Naive thymus-derived CD8-positive, alpha-beta T cell (primary cell): ENCODE measurements around the gene PDCD1. TPM values are rescaled to one million over a fixed set of nuclear protein-coding genes. Genes with fewer than 3 reads are reported as not detected.

Experiments used
- ATAC-seq, 2 donors: fragments of 150-1000 bp; cut with Tn5 transposase in 1 of 2; sonication (Bioruptor Pico), chemical (Tn5 transposase) in 1 of 2; 1 replicate in 1 of 2; 2 replicates in 1 of 2; pipeline ENCODE4 v1.10.0; 2021; ENCODE audit warnings: mild to moderate bottlenecking in 2 of 2, moderate library complexity in 2 of 2
- POLR2A ChIA-PET: fragments of 350-600 bp; sonication (Branson Sonifier 250); formaldehyde crosslinking; loops from one replicate; lab custom pipeline; 2021; ENCODE audit warnings: antibody characterized with exemption; lab: Charles Lee
- DNase-seq, 10 donors: peaks; one replicate each; pipeline versions ENCODE4 v3.0.0 to v3.0.0-alpha.2; 2020 to 2022
- H3K27ac Mint-ChIP-seq, 10 donors: one replicate each; pipeline ENCODE4 v1.8.0; 2020 to 2022; ENCODE audit warnings: mild to moderate bottlenecking in 10 of 10, mixed read lengths in 10 of 10, moderate library complexity in 4 of 10, inconsistent platforms in 1 of 10
- H3K27me3 Mint-ChIP-seq, 5 donors: one replicate each; pipeline ENCODE4 v1.8.0; 2021 to 2022; ENCODE audit warnings: mixed read lengths in 5 of 5
- H3K36me3 Mint-ChIP-seq, 3 donors: one replicate each; pipeline ENCODE4 v1.8.0; 2020 to 2022; ENCODE audit warnings: mixed read lengths in 3 of 3, mild to moderate bottlenecking in 2 of 3, inconsistent platforms in 1 of 3
- H3K4me1 Mint-ChIP-seq, 4 donors: one replicate each; pipeline ENCODE4 v1.8.0; 2021 to 2022; ENCODE audit warnings: mixed read lengths in 4 of 4
- H3K4me3 Mint-ChIP-seq, 10 donors: one replicate each; pipeline ENCODE4 v1.8.0; 2020 to 2022; ENCODE audit warnings: mild to moderate bottlenecking in 10 of 10, mixed read lengths in 10 of 10, moderate library complexity in 6 of 10, inconsistent platforms in 1 of 10
- H3K9me3 Mint-ChIP-seq, 9 donors: one replicate each; pipeline ENCODE4 v1.8.0; 2020 to 2022; ENCODE audit warnings: mixed read lengths in 9 of 9, mild to moderate bottlenecking in 3 of 9, inconsistent platforms in 1 of 9, moderate library complexity in 1 of 9
- polyA plus RNA-seq, 3 donors: library from polyadenylated mRNA; unstranded; fragments of 300-500 nt; fragmentation: Illumina TruSeq; gene quantifications; one replicate each; pipeline ENCODE4 v1.2.3, GENCODE V29; 2021
- total RNA-seq, 8 experiments: library from RNA in 2 of 8; stranded (reverse) in 2 of 8; gene quantifications; one replicate each; pipeline ENCODE4 v1.2.3 and lab custom pipeline; 2021 to 2026

PDCD1 gene
- total and polyA plus RNA-seq, 5 experiments from 2014 or later, result 0.15 to 6.0 (median 0.47) TPM

GRCh38 chr2:241873081-241873802 lies 14.5 kb upstream of the PDCD1 start:
- no peak for ATAC-seq
- Mint-ChIP-seq H3K27ac (no peak overlapping the region), H3K4me1 (peaks cover 12 to 32% (median 24%) of the 10 kb centered on the region in 4 donors), H3K27me3 (no peaks in the 10 kb centered on the region), H3K9me3 (no peaks in the 10 kb centered on the region), H3K36me3 (no peaks in the 10 kb centered on the region), H3K4me3 (no peak overlapping the region)
- POLR2A ChIA-PET, result interaction anchor here (0.7 kb wide), 1 partner anchor 27 kb away, joined by 3 read pairs; no protein-coding TSS in a partner anchor
- no peak for DNase-seq

DNA sequence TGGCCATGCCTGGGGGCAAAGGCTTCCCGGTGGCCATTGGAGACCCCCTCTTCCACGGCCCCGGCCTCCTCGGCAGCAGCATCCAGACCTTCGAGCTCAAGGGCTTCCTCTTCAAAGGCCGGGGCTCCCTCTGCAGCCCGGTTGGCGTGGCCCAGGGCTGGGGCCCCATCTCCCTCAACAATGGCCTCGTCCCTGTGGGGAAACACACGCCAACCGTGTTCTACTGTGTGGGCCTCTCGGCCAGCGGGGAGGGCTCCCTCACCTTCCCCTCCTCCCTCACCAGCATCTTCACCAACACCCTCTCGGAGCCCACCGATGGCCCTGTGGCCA lies 13.6 kb upstream of the PDCD1 start:
- no peak overlapping the region for H3K4me3 Mint-ChIP-seq
- H3K9me3 Mint-ChIP-seq, result no peaks in the 10 kb centered on the region
- DNase-seq, result no peak
- H3K27me3 Mint-ChIP-seq, result no peaks in the 10 kb centered on the region
- H3K36me3 Mint-ChIP-seq, result no peaks in the 10 kb centered on the region
- POLR2A ChIA-PET, result no interaction called here
- H3K4me1 Mint-ChIP-seq, result peaks cover 15 to 41% (median 31%) of the 10 kb centered on the region in 4 donors
- peak overlapping the region in 2 of 10 donors; percentile 25 to 62 for H3K27ac Mint-ChIP-seq
- ATAC-seq, result no peak

DNA sequence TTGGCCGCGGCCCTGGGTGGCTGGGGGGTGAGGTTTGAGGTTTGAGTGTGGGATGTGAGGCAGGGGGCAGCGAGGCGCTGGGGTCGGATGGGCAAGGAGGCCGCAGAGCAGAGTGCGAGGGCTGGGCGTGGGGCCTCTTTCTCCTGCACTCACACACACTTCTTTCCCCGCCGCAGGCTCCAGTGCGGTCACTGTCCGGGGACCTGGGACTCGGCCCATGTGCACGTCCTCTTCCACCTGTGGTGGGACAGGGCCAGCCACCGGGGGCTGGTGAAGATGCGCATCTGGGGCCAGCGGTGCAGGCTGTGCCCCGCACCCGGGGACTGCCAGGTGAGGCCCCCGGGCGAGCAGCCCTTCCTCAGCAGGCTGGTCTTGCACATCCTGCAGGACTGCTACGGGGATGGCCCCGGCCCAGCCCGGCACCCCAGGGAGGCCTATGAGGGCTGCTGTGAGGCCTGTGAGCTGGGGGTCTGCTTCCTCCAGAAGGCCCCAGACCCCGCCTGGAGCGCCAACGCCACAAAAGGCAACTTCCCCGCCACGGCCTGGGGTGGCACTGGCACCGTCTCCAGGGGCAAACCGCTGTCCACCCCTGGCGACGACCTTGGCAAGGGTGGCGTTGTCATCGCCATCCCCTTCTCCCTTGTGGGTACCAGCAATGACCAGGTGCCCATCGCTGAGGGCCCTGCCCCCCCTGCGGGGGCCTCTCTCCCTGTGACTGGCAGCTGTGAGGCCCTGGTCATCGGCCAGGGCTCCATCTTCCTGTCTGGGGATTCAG lies 13.0 kb upstream of the PDCD1 start:
- no peak for ATAC-seq
- DNase-seq, result no peak
- Mint-ChIP-seq H3K4me3 (peak overlapping the region in 8 of 10 donors; percentile 46 to 77 (median 57)), H3K27me3 (no peaks in the 10 kb centered on the region), H3K9me3 (no peaks in the 10 kb centered on the region), H3K27ac (peak overlapping the region in 8 of 10 donors; percentile 19 to 95 (median 82)), H3K4me1 (peaks cover 15 to 47% (median 34%) of the 10 kb centered on the region in 4 donors), H3K36me3 (no peaks in the 10 kb centered on the region)
- POLR2A ChIA-PET, result interaction anchor here (1.7 kb wide), 1 partner anchor 9 kb away, joined by 4 read pairs; no protein-coding TSS in a partner anchor

- ATAC-seq (peak; percentile 36 to 37), DNase-seq (peak in 4 of 10 donors; percentile 39 to 68 (median 58))
- POLR2A ChIA-PET, result interaction anchor here (1.7 kb wide), 1 partner anchor 10 kb away, joined by 4 read pairs; no protein-coding TSS in a partner anchor
- no peaks in the 10 kb centered on the region for H3K36me3 Mint-ChIP-seq
- H3K4me3 Mint-ChIP-seq, result peak overlapping the region in 9 of 10 donors; percentile 42 to 77 (median 56)
- H3K27ac Mint-ChIP-seq, result peak overlapping the region; percentile 19 to 95 (median 72)
- peaks cover 16 to 48% (median 37%) of the 10 kb centered on the region in 4 donors for H3K4me1 Mint-ChIP-seq
- H3K9me3 Mint-ChIP-seq, result no peaks in the 10 kb centered on the region
- H3K27me3 Mint-ChIP-seq, result peaks cover 0 to 3% (median 2%) of the 10 kb centered on the region in 5 donors
Measured at GRCh38 chr2:241870611-241871537, 12.2 kb upstream of the PDCD1 start.

- DNase-seq, result no peak
- ATAC-seq, result no peak
- peaks cover 24 to 50% (median 45%) of the 10 kb centered on the region in 4 donors for H3K4me1 Mint-ChIP-seq
- POLR2A ChIA-PET, result interaction anchor here (1.7 kb wide), 1 partner anchor 10 kb away, joined by 4 read pairs; no protein-coding TSS in a partner anchor
- no peaks in the 10 kb centered on the region for H3K9me3 Mint-ChIP-seq
- H3K27ac Mint-ChIP-seq, result no peak overlapping the region
- H3K27me3 Mint-ChIP-seq, result peaks cover 6 to 11% (median 8%) of the 10 kb centered on the region in 5 donors
- no peaks in the 10 kb centered on the region for H3K36me3 Mint-ChIP-seq
- H3K4me3 Mint-ChIP-seq, result no peak overlapping the region
Measured at GRCh38 chr2:241870081-241870541, 11.4 kb upstream of the PDCD1 start.

- peaks cover 12 to 19% (median 16%) of the 10 kb centered on the region in 5 donors for H3K27me3 Mint-ChIP-seq
- peaks cover 31 to 56% (median 52%) of the 10 kb centered on the region in 4 donors for H3K4me1 Mint-ChIP-seq
- H3K9me3 Mint-ChIP-seq, result no peaks in the 10 kb centered on the region
- peak within 1 kb of the TSS; percentile 37 to 85 (median 72) for H3K4me3 Mint-ChIP-seq
- ATAC-seq (no peak), DNase-seq (no peak)
- peak within 1 kb of the TSS in 9 of 10 donors; percentile 25 to 93 (median 85) for H3K27ac Mint-ChIP-seq
- H3K36me3 Mint-ChIP-seq, result no peaks in the 10 kb centered on the region
- POLR2A ChIA-PET, result interaction anchor here (1.3 to 1.9 kb wide), 2 partner anchors 10 to 183 kb away, joined by 3 to 8 read pairs; partner anchors contain the start of gene DTYMK
Measured at GRCh38 chr2:241869087-241869961, 10.6 kb upstream of the PDCD1 start, which contains the start of gene RTP5. Gene RTP5, plus strand, starts transcription at chr2:241869729. Its CDS starts 28 bp downstream, at chr2:241869757.

GRCh38 chr2:241868661-241869081 lies 10.0 kb upstream of the PDCD1 start:
- H3K36me3 Mint-ChIP-seq, result no peaks in the 10 kb centered on the region
- H3K9me3 Mint-ChIP-seq, result no peaks in the 10 kb centered on the region
- DNase-seq (peak in 1 of 10 donors; percentile 46), ATAC-seq (peak; percentile 12 to 17)
- H3K4me3 Mint-ChIP-seq, result peak overlapping the region; percentile 37 to 85 (median 72)
- peaks cover 15 to 25% (median 22%) of the 10 kb centered on the region in 5 donors for H3K27me3 Mint-ChIP-seq
- H3K4me1 Mint-ChIP-seq, result peaks cover 35 to 62% (median 57%) of the 10 kb centered on the region in 4 donors
- POLR2A ChIA-PET, result interaction anchor here (0.6 to 1.9 kb wide), 5 partner anchors 10 to 182 kb away, joined by 3 to 8 read pairs (median 4); partner anchors contain the start of genes D2HGDH and DTYMK
- H3K27ac Mint-ChIP-seq, result peak overlapping the region; percentile 25 to 93 (median 78)

GRCh38 chr2:241867776-241868420 lies 9.2 kb upstream of the PDCD1 start:
- Mint-ChIP-seq H3K9me3 (no peaks in the 10 kb centered on the region), H3K27ac (peak overlapping the region; percentile 25 to 93 (median 78)), H3K4me1 (peaks cover 38 to 68% (median 59%) of the 10 kb centered on the region in 4 donors), H3K4me3 (peak overlapping the region; percentile 37 to 85 (median 72)), H3K27me3 (peaks cover 15 to 28% (median 26%) of the 10 kb centered on the region in 5 donors), H3K36me3 (no peaks in the 10 kb centered on the region)
- POLR2A ChIA-PET, result interaction anchor here (0.6 to 2.0 kb wide), 9 partner anchors 8 to 181 kb away, joined by 3 to 8 read pairs (median 4); partner anchors contain the start of genes D2HGDH and DTYMK
- ATAC-seq (peak; percentile 77 to 92), DNase-seq (peak; percentile 38 to 81 (median 68))

DNA sequence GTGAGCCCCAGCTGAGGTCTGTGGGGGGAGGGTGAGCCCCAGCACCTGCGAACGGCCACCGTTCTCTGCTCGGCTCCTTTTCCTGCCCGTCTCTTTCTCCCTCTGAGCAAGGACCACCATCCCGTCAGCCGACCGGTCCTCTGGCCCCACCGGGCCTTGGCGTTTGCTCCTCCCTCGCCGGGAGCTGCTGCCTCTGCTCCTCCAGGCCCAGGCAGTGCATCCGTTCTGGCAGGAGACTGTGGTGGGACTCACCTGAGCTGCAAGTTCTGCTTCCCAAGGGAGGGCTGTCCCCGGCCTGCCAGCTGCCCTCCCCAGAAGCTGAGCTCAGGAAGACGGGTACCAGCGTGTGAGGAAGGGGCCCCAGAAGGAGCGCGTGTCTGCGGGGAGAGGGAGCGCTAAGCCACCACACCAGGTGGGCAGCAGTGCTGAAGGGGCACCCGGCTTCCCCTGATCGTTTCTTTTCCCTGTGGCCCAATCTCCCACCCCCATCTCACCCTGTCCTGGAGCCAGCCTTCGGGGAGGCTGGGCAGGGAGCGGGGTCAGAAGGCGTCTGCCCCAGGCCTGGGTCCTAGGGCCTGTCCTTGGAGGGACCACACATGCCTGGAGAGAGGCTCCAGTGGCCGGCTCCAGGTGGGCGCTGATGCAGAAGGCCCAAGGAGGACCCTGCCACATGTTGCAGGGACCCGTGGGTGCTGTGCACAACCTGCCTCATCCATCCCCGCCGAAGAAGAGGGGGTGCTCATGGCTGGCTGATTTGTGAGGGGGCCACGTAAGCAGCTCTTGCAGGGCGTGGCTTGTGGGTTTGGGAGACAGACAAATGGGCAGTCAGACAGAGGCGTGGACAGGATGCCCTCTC lies 8.3 kb upstream of the PDCD1 start:
- DNase-seq (no peak), ATAC-seq (no peak)
- POLR2A ChIA-PET, result interaction anchor here (0.7 to 2.0 kb wide), 8 partner anchors 12 to 180 kb away, joined by 3 to 8 read pairs (median 4); partner anchors contain the start of genes D2HGDH and DTYMK
- H3K4me3 Mint-ChIP-seq, result peak overlapping the region in 5 of 10 donors; percentile 10 to 85 (median 45)
- no peaks in the 10 kb centered on the region for H3K36me3 Mint-ChIP-seq
- H3K27ac Mint-ChIP-seq, result peak overlapping the region in 6 of 10 donors; percentile 11 to 93 (median 70)
- H3K9me3 Mint-ChIP-seq, result no peaks in the 10 kb centered on the region
- H3K4me1 Mint-ChIP-seq, result peaks cover 38 to 67% (median 55%) of the 10 kb centered on the region in 4 donors
- peaks cover 15 to 36% (median 30%) of the 10 kb centered on the region in 5 donors for H3K27me3 Mint-ChIP-seq
